Erythroblast (primary cell): ENCODE measurements around the gene NDUFS4.

Experiments used
- GATA1 ChIP-seq: IDR thresholded peaks from 2 replicates; pipeline ENCODE4 v1.6.1; 2011; ENCODE audit warnings: low read depth, mild to moderate bottlenecking, control low read depth, low read length, moderate library complexity
- POLR2A ChIP-seq: IDR thresholded peaks from 2 replicates; pipeline ENCODE4 v1.6.1; 2011; ENCODE audit warnings: mild to moderate bottlenecking, low read length

DNA sequence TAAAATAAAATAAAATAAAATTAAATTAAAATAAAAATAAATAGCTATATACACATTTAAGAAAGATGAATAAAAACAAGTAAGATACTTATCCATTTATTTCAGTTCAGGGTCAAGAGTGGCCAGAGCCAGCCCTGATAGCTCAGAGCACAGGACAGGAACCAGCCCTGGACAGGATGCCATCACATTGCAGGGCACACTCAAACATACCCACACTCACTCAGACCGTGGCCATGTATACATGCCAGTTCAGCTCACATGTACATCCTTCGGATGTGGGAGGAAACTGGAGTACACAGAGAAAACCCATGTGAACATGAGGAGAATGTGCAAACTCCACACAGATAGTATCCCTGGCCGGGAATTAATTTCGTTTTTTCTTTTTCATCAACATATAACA lies 21.8 kb downstream of the NDUFS4 start:
- TF ChIP-seq POLR2A (no peak), GATA1 (no peak)
